ENCODE data around the gene PLB1. TPM values are rescaled to one million over a fixed set of nuclear protein-coding genes. Genes with fewer than 3 reads are reported as not detected.

Gene PLB1
- total RNA-seq, 1 donor = 7.8 TPM

DNA sequence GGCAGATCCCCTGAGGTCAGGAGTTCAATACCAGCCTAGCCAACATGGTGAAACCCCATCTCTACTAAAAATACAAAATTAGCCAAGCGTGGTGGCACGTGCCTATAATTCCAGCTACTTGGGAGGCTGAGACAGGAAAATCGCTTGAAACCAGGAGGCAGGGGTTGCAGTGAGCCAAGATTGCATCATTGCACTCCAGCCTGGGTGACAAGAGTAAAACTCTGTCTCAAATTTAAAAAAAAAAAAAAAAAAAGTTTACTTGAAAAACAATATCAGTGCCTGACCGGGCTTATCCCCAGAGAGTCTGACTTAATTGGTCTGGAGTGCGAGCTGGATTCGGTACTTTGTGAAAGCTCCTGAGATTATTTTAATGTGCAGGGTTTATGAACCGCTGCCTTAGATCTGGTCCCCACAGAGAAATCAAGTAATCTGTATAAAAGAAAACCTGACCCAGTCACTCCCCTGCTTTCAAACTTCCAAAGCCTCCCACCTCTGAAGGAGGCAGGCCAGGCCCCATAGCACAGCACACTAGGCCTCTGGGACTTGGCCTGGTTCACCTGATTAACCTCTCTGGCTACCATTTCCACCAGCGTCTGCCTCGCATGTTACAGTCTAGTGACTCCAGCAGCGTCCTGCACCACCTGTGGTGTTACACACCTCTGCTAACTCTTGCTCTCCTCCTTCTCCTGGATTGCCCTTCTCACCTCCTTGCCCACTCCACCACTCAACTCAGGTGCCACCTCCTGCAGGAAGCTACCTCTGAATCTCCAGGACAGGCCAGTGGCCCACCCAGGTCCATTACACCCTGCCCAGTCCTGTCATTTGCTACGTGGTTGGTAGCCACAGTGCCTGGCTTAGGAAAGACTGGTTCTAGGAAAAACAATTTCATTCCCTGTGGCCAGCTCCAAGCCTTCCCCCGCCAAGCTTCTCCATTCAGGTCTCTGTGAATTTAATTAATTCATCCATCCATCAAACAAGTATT, 141.5 kb downstream of the PLB1 start:
- DNase-seq (ENCODE audit: low read depth in 2 of 3, low spot score in 2 of 3) = no peak

DNA sequence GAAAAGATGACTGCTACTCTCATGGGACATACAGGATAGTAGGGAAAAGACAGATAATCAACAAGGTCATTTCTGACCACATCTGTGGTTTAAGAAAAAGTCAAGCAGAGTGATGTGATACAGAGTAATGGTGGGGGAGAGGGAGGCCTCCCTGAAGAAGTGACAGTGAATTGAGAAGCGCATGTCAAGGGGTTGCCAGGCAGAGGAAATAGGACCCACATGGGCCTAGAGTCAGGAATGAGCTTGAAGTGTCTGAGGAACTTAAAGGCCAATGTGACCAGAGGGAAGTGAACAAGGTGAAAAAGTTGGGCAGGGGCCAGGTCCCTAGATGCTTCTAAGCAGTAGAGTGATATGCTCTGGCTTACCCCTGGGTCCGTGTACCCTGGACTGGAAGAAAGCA, 142.2 kb downstream of the PLB1 start:
- no peak for DNase-seq (ENCODE audit: low read depth in 2 of 3, low spot score in 2 of 3)

DNA sequence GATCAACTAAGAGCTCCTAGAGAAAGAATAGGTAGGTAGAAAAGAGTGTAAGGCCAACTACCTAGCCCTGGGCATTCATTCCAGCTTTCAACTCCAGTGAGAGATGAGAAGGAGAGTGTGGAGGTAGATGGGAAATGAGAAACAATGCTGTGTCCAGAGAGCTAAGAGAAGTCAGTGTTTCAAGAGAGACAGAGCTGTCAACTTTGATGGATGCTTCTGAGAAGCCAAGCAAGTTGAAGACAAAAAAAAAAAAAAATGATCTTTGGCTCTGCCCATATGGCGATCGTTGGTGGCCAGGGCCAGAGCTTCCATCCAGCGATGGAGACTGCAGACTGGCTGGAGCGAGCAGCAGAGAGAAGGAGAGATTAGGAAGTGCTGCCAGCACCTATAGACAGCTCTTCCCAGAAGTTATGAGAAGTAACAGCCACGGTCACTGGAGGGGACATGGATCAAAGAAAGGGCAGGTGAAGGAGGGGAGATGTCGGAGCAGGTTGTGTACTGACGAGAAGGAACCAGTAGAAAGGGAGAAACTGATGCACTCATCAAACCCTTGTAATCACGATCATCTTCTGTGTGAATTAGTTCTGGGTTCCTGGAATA, 143.3 kb downstream of the PLB1 start:
- no peak for DNase-seq (ENCODE audit: low read depth in 2 of 3, low spot score in 2 of 3)

DNA sequence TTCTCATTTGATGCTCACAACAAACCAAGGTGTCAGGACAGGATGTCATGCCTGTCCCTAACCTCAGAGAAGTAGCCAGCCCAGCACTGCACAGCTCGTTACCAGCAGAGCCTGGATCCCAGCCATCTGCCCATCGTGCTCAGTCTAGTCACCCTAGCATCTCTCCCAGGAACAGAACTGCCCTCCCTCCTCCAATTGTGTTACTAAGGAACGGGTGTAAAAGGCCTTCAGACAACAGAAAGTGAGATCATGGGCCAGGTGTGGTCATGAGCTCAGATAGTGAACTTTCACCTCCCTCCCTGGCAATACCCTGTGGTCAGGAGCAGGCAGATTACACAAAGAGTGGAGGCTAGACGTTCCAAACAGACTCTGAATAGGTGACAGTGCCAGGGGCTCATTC, 144.0 kb downstream of the PLB1 start:
- no peak for DNase-seq (ENCODE audit: low read depth in 2 of 3, low spot score in 2 of 3)

GRCh38 chr2:28640260-28640907, 144.5 kb downstream of the PLB1 start:
- DNase-seq (ENCODE audit: low read depth in 2 of 3, low spot score in 2 of 3) = no peak

DNA sequence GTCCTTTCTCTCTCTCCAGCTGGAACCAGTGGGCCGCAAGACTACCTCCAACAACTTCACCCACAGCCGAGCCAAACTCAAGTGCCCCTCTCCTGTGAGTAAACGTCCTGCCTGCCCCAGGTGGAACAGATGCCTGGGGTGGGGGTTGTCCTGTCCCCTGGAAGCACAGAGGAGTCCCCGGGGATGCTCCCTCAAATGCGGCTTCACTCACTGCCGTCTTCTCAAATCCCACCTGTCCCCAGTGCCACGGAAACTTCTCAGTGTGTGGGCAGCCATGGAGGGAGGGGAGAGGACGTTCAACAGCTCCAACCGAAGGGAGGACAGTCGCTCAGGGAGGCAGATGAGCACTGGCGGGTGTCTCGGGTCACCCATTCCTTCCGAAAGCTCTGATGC, 145.0 kb downstream of the PLB1 start:
- DNase-seq (ENCODE audit: low read depth in 2 of 3, low spot score in 2 of 3) = no peak

- no peak for DNase-seq (ENCODE audit: low read depth in 2 of 3, low spot score in 2 of 3)
Observed at GRCh38 chr2:28642796-28643195, 146.9 kb downstream of the PLB1 start.

DNA sequence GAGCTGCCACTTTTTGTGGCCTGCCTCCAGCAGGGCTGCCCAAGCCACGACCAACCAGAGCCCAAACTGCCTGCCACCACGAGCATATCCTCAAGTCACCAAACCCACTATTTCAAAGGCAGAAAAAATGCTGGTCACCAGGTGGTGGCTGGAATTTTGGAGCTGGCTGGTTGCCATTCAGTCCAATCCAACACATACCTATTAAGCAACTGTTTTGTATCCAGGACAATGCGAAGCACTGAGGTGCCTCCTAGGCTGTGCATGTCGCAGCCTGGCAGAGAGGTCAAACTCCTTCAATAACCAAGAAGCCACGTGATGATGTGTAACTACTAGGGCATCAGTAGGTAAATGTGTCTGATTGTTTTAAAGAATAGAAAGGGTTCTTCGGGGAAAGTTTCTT, 147.5 kb downstream of the PLB1 start:
- DNase-seq (ENCODE audit: low read depth in 2 of 3, low spot score in 2 of 3) = no peak

DNA sequence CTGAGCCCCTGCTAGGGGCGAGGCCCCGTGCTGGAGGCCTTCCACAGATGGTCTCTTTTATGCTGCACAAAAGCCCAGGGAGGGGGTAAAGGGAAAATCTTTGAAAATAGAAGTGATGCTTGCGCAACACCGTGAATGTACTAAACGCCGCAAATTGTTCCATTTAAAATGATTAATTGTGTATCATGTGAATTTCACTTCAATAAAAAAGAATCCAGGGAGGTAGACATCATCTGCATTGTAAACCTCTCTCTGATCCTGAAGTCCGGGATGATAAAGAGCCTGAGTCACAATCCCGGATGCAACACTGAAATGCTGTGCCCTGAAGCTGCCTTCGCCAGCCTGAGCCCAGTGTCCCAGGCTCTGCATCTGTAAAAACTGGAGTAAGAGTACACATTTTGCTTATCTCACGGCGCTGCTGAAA, 148.1 kb downstream of the PLB1 start:
- DNase-seq (ENCODE audit: low read depth in 2 of 3, low spot score in 2 of 3) = no peak

DNA sequence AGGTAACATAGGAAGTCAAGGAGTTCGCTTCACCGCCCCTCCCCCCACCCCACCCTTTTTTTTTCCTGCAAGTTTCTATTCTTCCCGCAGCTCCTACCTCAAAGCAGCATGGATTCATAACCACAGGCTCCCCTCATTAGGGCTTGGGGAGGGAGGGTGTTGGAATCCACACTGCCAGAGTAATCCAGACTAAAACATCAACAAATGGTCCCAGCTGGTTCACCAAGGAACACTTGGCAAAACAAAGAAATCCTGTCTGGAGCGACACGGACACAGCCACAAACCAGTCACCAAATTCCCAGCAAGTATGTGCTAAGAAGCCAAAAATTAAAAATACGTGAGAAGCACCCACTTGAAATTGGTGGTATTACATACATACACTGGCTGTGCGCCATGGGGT, 148.9 kb downstream of the PLB1 start:
- DNase-seq (ENCODE audit: low read depth in 2 of 3, low spot score in 2 of 3) = no peak

DNA sequence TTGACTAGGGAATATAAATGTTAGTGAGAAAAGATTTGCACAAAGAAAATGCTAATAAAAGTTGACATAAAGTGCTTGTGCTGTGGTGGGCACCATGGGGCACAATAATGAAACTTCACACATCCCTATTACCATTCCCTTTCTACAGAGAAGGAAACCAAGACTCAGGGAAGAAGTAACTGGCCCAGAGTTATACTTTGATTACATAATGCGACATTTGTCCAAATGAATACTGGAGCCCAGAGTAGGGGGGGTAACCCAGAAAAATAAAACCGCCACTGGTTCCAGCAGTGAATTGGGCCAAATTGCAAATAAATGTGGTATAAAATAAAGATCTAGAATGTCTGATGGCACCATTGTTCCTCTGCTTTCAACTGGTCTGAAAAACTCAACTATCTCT, 149.7 kb downstream of the PLB1 start:
- DNase-seq (ENCODE audit: low read depth in 2 of 3, low spot score in 2 of 3) = no peak

GRCh38 chr2:28647682-28648081, 151.8 kb downstream of the PLB1 start:
- DNase-seq (ENCODE audit: low read depth in 2 of 3, low spot score in 2 of 3) = peak in 1 of 3 donors; percentile 22

- DNase-seq (ENCODE audit: low read depth in 2 of 3, low spot score in 2 of 3) = no peak
Observed at GRCh38 chr2:28648147-28648546, 152.3 kb downstream of the PLB1 start.

DNA sequence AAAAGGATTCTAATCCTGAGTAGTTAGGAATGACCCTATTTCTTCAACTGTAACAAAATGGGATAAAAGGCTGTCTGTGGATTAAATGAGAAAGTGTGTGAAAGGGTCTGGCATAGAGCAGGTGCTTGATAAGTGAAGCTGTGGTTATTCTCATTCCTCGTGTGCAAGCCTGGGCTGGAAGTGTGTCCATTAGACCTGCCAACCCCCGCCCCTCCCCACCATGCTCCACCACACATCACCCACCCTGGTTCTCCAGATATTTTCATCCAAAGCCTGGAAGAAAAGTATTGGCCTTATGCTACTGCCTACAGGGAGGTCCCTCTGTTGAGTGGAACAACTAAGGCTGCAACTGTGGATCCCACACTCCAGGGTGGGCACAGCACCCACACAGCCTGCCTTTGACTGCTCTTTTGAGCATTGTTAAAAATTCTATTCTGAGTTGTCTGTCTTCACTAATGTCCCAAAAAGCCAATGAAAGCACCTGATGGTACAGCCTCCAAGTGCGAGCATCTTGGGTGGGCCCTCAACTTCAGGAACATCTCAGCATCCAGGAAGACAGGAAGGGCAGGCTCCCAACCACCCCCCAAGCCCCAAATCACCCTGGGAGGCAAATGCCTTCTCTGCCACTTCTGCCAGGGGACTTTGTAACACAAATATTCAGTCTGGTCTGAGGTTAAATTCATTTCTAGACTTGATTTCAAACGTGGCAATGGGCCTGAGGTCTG, 153.0 kb downstream of the PLB1 start:
- no peak for DNase-seq (ENCODE audit: low read depth in 2 of 3, low spot score in 2 of 3)

- DNase-seq (ENCODE audit: low read depth in 2 of 3, low spot score in 2 of 3) = no peak
Observed at GRCh38 chr2:28649481-28650265, 153.8 kb downstream of the PLB1 start.

- no peak for DNase-seq (ENCODE audit: low read depth in 2 of 3, low spot score in 2 of 3)
Observed at GRCh38 chr2:28650266-28650584, 154.4 kb downstream of the PLB1 start.

DNA sequence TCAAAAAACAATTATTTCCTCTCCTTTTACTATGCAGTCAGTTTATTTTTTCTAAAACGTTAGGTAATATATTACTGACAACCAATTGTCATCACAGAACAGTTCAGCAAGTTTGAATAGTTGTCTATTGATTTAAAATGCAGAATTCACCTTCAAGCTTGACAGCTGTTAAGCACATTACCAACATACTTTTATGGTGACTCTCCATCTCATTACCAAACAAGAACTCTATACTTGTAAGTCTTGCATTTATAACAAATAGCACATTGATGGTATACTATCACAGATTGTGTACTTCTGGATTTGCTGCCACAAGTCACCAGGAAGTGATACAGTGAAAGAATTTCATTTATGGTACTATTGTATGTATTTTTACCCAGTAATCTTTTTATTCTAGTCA, 156.4 kb downstream of the PLB1 start:
- no peak for DNase-seq (ENCODE audit: low read depth in 2 of 3, low spot score in 2 of 3)

- no peak for DNase-seq (ENCODE audit: low read depth in 2 of 3, low spot score in 2 of 3)
Observed at GRCh38 chr2:28653892-28654662, 158.2 kb downstream of the PLB1 start.

- no peak for DNase-seq (ENCODE audit: low read depth in 2 of 3, low spot score in 2 of 3)
Observed at GRCh38 chr2:28654663-28655320, 158.9 kb downstream of the PLB1 start.

Data from hematopoietic multipotent progenitor cell (in vitro differentiated cells).